GM18526 (cell line): ENCODE results near the gene TMEM86B.

Experiments
- POLR2A ChIP-seq: IDR thresholded peaks from 3 replicates; pipeline ENCODE4 v1.6.1; 2011; ENCODE audit not compliant: insufficient read length; ENCODE audit errors: extremely low read depth

TMEM86B gene, protein sequence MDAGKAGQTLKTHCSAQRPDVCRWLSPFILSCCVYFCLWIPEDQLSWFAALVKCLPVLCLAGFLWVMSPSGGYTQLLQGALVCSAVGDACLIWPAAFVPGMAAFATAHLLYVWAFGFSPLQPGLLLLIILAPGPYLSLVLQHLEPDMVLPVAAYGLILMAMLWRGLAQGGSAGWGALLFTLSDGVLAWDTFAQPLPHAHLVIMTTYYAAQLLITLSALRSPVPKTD

DNA sequence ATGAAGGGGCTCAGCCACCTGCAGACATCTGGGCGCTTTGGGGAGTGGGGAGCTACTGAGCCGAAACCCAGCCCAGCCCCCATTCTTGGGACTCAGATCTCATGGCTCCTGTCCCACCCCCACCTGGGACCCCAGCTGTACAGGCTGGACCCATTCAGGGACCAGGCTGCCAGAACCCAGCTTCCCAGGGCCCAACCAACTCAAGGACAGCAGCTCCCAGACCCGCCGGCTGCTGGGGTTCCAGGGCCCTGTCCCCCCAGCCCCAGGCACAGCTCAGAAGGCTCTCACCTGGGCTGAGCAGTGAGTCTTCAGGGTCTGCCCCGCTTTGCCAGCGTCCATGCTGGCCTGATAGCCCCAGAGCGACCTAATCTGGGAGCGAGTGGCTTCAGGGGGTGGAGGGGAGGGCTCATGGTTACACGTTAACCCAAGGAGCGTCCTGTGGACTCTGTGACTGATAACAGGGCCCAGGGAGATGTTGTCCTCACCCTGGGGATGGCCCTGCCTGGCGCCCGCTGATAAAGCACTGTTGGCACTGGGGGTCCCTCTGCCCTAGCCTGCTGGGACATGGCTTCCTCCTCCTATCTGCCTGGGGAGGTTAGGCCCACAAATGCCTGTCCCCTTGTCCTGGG lies at the start of gene TMEM86B:
Gene TMEM86B, minus strand, starts transcription at position 361 of the 629 bp plus-strand sequence. Its CDS starts 22 bp downstream, at position 339.
- TF ChIP-seq POLR2A, result no peak

GRCh38 chr19:55277494-55277893 lies 48.9 kb upstream of the TMEM86B start:
- no peak for TF ChIP-seq POLR2A

- no peak for TF ChIP-seq POLR2A
Observed at GRCh38 chr19:55276720-55277430, 48.3 kb upstream of the TMEM86B start.

GRCh38 chr19:55275851-55276719 lies 47.5 kb upstream of the TMEM86B start:
- TF ChIP-seq POLR2A, result no peak

DNA sequence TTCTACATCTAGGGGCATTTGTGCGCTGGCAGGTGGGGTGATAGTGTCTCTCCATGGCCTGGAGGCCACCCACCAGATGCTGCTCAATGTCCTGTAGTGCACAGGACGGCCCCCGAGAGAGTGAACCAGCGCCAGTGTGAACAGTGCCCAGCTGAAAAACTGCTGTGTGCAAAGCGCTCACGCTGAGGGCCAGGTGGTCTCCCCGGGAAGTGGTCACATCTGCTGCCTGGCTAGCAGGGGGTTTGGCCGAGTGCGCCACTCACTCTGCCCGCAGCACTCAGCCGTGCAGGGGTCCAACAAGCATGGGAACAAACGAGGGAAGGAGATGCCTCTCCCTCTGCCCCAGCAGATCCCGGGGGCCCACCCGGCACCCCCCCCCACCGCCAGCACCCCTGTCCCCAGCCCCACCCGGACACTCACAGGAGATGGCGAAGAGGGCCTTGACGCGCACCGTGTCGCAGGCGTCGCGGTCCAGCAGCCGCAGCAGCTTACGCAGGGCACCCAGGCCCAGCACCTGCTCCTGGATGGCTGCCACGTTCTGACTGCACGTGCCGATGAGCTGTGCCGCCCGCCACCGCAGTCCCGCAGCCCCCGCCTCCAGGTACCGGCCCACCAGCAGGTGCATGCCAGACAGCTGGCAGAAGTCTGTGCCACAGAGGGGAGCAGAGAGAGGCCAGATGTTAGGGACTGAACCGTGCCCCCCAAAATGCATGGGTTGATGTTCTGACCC lies 45.6 kb upstream of the TMEM86B start:
- no peak for TF ChIP-seq POLR2A

DNA sequence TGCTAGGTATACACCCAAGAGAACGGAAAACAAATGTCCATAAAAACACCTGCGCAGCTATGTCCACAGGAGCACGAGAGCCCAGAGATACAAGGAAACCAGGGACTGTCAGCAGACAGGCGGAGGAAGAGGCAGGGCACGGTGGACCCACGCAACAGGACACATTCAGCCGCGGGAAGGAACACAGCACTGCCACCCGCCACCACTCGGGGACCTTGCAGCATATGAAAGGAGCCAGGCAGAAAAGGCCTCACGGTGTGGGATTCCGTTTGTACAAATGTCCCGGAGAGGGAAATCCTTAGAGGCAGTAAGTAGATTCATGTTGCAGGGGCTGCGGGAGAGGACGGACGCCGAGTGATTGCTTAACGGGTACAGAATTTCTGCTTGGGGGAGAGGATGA lies 43.6 kb upstream of the TMEM86B start:
- TF ChIP-seq POLR2A, result no peak

GRCh38 chr19:55270172-55270942 lies 41.8 kb upstream of the TMEM86B start:
- no peak for TF ChIP-seq POLR2A

DNA sequence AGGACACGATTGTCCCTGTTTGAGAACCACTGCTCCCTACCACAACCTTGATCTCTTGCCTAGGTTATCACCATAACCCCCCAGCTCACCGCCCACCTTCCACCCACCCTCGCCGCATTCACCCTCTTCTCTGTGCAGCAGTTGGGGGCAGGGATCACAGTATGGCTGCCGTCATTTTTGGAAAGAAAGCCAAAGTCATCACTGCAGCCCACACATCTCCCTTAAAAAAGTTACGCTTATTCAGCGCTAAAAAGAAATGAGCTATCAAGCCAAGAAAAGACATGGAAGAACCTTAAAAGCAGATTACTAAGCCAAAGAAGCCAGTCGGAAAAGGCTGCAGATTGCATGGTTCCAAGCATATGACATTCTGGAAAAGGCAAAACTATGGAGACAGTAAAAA lies 40.7 kb upstream of the TMEM86B start:
- TF ChIP-seq POLR2A, result no peak

DNA sequence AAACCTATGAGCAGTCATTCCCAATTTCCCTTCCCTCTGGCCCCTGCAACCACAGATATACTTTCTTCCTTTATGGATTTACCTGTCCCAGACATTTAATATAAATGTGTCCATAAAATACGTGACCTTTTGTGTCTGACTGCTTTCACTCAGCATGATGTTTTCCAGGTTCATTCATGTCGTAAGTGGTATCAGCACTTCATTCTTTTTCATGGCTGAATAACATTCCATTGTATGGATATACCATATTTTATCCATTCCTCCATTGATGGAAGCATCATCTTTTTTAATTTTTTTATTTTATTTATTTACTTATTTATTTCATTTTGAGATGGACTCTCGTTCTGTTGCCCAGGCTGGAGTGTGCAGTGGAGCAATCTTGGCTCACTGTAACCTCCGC lies 38.3 kb upstream of the TMEM86B start:
- no peak for TF ChIP-seq POLR2A

- TF ChIP-seq POLR2A, result no peak
Observed at GRCh38 chr19:55266404-55266803, 37.8 kb upstream of the TMEM86B start.

DNA sequence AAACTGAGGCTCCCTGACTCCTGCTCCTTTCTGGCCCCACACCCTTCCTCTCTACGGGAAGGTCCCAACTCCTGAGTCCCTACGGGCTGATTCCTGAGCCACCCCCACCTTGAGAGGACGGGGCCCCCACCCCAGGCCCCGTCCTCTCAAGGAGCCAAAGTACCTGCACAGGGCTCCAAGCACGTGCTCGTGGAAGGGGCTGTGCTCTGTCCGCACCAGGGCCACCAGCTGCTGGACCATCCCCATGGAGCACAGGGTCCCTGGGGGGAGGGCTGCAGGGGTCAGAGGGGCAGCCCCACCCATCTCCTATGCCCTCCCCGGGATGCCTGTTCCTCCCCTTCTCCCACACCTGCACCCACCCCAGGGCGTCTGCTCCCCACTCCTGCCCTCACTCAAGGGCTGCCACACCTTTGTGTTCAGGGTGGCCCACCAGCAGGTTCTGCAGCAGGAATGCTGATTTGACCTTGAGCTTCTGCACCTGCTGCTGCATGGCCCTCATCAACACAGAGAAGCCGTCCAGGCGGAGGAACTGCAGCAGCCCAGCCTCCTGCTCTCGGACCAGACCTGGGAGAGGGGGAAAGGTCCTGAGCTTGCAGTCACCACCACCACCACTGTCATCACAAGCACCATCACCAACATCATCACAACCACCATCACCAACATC lies 37.3 kb upstream of the TMEM86B start:
- no peak for TF ChIP-seq POLR2A

DNA sequence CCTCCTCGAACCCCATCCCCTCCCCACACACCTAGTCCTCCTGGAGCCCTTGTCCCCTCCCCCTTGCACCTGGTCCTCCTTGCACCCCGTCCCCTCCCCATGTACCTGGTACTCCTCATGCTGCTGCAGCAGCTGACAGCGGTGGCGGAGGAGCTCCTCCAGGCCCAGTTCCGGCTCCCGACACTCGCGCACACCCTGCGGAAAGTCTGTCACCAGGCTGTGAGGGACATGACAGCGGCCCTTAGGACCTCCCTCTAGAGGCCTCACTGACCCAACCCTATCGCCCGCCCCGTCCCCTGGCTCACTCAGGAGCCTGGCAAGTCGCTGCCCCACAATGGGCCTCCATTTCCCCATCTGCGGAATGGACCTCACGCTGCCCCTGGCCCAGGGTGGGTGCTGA lies 36.6 kb upstream of the TMEM86B start:
- no peak for TF ChIP-seq POLR2A

DNA sequence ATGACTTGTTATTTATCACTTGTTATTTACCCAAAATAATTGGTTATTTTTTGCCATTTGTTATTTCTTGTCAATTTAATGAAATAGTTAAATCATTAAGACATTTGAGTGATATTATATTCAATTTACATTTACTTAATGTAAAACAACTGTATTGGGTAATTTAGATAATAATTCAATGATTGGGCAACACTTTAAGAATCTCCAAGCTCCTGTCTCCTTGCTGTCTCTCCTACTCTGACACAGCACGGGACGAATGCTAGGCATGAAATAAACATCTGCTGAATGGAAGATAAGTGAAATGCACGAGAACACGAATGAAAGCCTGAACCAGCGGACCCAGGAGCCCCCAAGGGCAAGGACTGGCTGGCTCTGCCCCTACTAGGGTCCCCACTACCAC lies 36.0 kb upstream of the TMEM86B start:
- no peak for TF ChIP-seq POLR2A
